WTC11 (cell line): Measurements from ENCODE around the gene CTCF. TPM values are rescaled to one million over a fixed set of nuclear protein-coding genes. Genes with fewer than 3 reads are reported as not detected.

Experiments used
- ATAC-seq: fragments of 200-7000 bp; cut with Tn5 transposase; 2 replicates; pipeline ENCODE4 v1.10.0; 2021; ENCODE audit warnings: mild to moderate bottlenecking, moderate library complexity
- CTCF ChIA-PET: fragments of 300-600 bp; sonication (Branson Sonifier 250); formaldehyde crosslinking; loops from one replicate; lab custom pipeline; 2021; ENCODE audit warnings: antibody characterized with exemption; lab: Charles Lee
- POLR2A ChIA-PET: fragments of 350-600 bp; sonication (Branson Sonifier 250); formaldehyde crosslinking; loops from one replicate; lab custom pipeline; 2021; ENCODE audit warnings: antibody characterized with exemption; lab: Charles Lee
- DNase-seq: peaks from one replicate; pipeline ENCODE4 v3.0.0; 2021; ENCODE audit warnings: low spot score
- H3K27ac Mint-ChIP-seq: 2 replicates; pipeline ENCODE4 v1.8.0; 2021; ENCODE audit warnings: mixed read lengths
- H3K27me3 Mint-ChIP-seq: 2 replicates; pipeline ENCODE4 v1.8.0; 2021; ENCODE audit warnings: low read depth, mild to moderate bottlenecking, moderate library complexity, mixed read lengths
- H3K36me3 Mint-ChIP-seq: 2 replicates; pipeline ENCODE4 v1.8.0; 2021; ENCODE audit warnings: mixed read lengths
- H3K4me1 Mint-ChIP-seq: 2 replicates; pipeline ENCODE4 v1.8.0; 2022; ENCODE audit warnings: mixed read lengths
- H3K4me3 Mint-ChIP-seq: 2 replicates; pipeline ENCODE4 v1.8.0; 2021; ENCODE audit warnings: mild to moderate bottlenecking, moderate library complexity, mixed read lengths
- H3K9me3 Mint-ChIP-seq: 2 replicates; pipeline ENCODE4 v1.8.0; 2021; ENCODE audit warnings: mixed read lengths
- ATF1 ChIP-seq: sonication (generic); formaldehyde crosslinking; IDR thresholded peaks from 2 replicates; pipeline ENCODE4 v1.8.1; 2023; ENCODE audit warnings: mild to moderate bottlenecking, moderate library complexity, missing genetic modification reagents
- CBFB ChIP-seq: sonication (generic); formaldehyde crosslinking; IDR thresholded peaks from 2 replicates; pipeline ENCODE4 v1.8.1; 2022; ENCODE audit warnings: mild to moderate bottlenecking, low read depth, missing genetic modification reagents
- EMX1 ChIP-seq: fragments of 250-450 bp; sonication (Bioruptor Pico); IDR thresholded peaks from 2 replicates; pipeline ENCODE4 v1.8.0; 2021; ENCODE audit warnings: mild to moderate bottlenecking
- IRF1 ChIP-seq: sonication (generic); formaldehyde crosslinking; IDR thresholded peaks from 2 replicates; pipeline ENCODE4 v1.8.0; 2023; ENCODE audit warnings: missing genetic modification reagents
- NFE2L1 ChIP-seq: sonication (generic); formaldehyde crosslinking; IDR thresholded peaks from 2 replicates; pipeline ENCODE4 v1.8.1; 2023; ENCODE audit warnings: missing genetic modification reagents
- NR3C1 ChIP-seq: sonication (generic); formaldehyde crosslinking; conservative IDR thresholded peaks from 2 replicates; pipeline ENCODE4 v1.8.1; 2023; ENCODE audit warnings: low read depth, mild to moderate bottlenecking, missing genetic modification reagents
- PRRX2 ChIP-seq: fragments of 250-450 bp; sonication (Bioruptor Pico); IDR thresholded peaks from 2 replicates; pipeline ENCODE4 v1.8.0; 2021; ENCODE audit warnings: mild to moderate bottlenecking
- RORB ChIP-seq: fragments of 250-450 bp; sonication (Bioruptor Pico); IDR thresholded peaks from 2 replicates; pipeline ENCODE4 v1.9.0; 2021; ENCODE audit warnings: mild to moderate bottlenecking
- STAT6 ChIP-seq: sonication (generic); formaldehyde crosslinking; conservative IDR thresholded peaks from 2 replicates; pipeline ENCODE4 v1.8.1; 2023; ENCODE audit warnings: mild to moderate bottlenecking, low read depth, missing genetic modification reagents, moderate library complexity
- ZNF138 ChIP-seq: sonication (generic); formaldehyde crosslinking; conservative IDR thresholded peaks from 2 replicates; pipeline ENCODE4 v1.8.1; 2022; ENCODE audit warnings: mild to moderate bottlenecking, moderate library complexity, missing genetic modification reagents
- total RNA-seq: library from RNA; stranded (reverse); gene quantifications from 3 replicates; pipeline ENCODE4 v1.2.3, GENCODE V29; 2021
- TF ChIP-seq, protein P1 (sequence below): sonication (generic); formaldehyde crosslinking; IDR thresholded peaks from 2 replicates; pipeline ENCODE4 v1.8.0; 2023; ENCODE audit warnings: missing genetic modification reagents, mild to moderate bottlenecking, borderline replicate concordance

Gene CTCF
- total RNA-seq, 1 experiment from 2014 or later = 55.4 TPM

GRCh38 chr16:67644038-67644437 is 81.7 kb downstream of the CTCF start:
- H3K27me3 Mint-ChIP-seq = peaks cover 45% of the 10 kb centered on the region
- POLR2A ChIA-PET = no interaction called here
- TF ChIP-seq RORB (CRISPR knock-in tag) (no peak), NR3C1 (CRISPR knock-in tag) (no peak), EMX1 (CRISPR knock-in tag) (no peak), STAT6 (no peak), IRF1 (CRISPR knock-in tag) (no peak), PRRX2 (CRISPR knock-in tag) (no peak), CBFB (CRISPR knock-in tag) (no peak)
- TF ChIP-seq, protein P1, sequence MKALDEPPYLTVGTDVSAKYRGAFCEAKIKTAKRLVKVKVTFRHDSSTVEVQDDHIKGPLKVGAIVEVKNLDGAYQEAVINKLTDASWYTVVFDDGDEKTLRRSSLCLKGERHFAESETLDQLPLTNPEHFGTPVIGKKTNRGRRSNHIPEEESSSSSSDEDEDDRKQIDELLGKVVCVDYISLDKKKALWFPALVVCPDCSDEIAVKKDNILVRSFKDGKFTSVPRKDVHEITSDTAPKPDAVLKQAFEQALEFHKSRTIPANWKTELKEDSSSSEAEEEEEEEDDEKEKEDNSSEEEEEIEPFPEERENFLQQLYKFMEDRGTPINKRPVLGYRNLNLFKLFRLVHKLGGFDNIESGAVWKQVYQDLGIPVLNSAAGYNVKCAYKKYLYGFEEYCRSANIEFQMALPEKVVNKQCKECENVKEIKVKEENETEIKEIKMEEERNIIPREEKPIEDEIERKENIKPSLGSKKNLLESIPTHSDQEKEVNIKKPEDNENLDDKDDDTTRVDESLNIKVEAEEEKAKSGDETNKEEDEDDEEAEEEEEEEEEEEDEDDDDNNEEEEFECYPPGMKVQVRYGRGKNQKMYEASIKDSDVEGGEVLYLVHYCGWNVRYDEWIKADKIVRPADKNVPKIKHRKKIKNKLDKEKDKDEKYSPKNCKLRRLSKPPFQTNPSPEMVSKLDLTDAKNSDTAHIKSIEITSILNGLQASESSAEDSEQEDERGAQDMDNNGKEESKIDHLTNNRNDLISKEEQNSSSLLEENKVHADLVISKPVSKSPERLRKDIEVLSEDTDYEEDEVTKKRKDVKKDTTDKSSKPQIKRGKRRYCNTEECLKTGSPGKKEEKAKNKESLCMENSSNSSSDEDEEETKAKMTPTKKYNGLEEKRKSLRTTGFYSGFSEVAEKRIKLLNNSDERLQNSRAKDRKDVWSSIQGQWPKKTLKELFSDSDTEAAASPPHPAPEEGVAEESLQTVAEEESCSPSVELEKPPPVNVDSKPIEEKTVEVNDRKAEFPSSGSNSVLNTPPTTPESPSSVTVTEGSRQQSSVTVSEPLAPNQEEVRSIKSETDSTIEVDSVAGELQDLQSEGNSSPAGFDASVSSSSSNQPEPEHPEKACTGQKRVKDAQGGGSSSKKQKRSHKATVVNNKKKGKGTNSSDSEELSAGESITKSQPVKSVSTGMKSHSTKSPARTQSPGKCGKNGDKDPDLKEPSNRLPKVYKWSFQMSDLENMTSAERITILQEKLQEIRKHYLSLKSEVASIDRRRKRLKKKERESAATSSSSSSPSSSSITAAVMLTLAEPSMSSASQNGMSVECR (CRISPR knock-in tag) = no peak
- H3K27ac Mint-ChIP-seq = no peak overlapping the region
- no peaks in the 10 kb centered on the region for H3K9me3 Mint-ChIP-seq
- H3K4me3 Mint-ChIP-seq = peak overlapping the region; percentile 62
- CTCF ChIA-PET = interaction anchor here (0.6 to 9.6 kb wide), 16 partner anchors 16 to 578 kb away, joined by 3 to 197 read pairs (median 5); partner anchors contain the start of genes ACD, ATP6V0D1, CTCF and PSKH1
- no peaks in the 10 kb centered on the region; the same call in 1 of the 2 replicates for H3K4me1 Mint-ChIP-seq
- ATAC-seq = no peak
- peaks cover 3% of the 10 kb centered on the region; the same call in 1 of the 2 replicates for H3K36me3 Mint-ChIP-seq
- DNase-seq = no peak

DNA sequence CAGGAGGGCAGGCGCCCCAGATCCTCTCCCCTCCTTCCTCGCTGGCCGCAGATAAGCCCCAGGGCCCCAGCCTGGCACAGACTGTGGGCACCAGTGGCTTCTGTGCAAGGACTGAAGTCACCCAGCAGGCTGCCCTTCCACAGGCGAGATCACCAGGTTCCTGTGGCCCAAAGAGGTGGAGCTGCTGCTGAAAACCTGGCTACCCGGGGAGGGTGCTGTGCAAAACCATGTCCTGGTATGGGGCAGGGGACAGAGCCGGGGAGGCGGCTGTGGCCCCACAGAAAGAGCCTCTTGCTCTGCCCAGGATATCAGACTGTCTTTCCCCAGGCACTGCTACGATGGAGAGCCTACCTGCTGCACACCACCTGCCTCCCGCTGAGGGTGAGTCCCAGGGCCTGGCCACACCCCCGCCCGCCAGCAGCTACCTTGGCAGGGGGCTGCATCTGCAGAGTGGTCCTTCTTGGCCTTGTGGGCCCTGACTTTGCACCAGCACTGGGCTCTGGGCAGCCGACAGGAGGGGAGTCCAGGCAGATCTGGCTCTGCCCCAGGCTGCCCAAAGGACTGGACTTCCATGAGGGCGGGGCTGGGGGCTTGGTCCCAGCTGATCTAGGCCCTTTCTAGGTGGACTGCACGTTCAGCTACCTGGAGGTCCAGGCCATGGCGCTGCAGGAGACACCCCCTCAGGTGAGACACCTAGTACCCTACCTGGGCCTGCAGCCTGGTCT is 83.2 kb downstream of the CTCF start:
- peaks cover 10% of the 10 kb centered on the region for H3K4me1 Mint-ChIP-seq
- TF ChIP-seq ZNF138 (CRISPR knock-in tag) (0 out of 2 replicates have a peak, but pooled peaks have one; percentile 51), NR3C1 (CRISPR knock-in tag) (no peak), NFE2L1 (CRISPR knock-in tag) (no peak), ATF1 (CRISPR knock-in tag) (no peak), STAT6 (no peak)
- TF ChIP-seq, all 79 proteins: peak for 1
- POLR2A ChIA-PET = interaction anchor here (0.9 to 1.8 kb wide), 3 partner anchors 83 to 99 kb away, joined by 4 to 6 read pairs (median 4); partner anchors contain the start of gene CTCF
- ATAC-seq (no peak), DNase-seq (peak; percentile 18)
- peak overlapping the region; percentile 65 for H3K4me3 Mint-ChIP-seq
- H3K27ac Mint-ChIP-seq = no peak overlapping the region
- H3K9me3 Mint-ChIP-seq = no peaks in the 10 kb centered on the region
- H3K27me3 Mint-ChIP-seq = peaks cover 60% of the 10 kb centered on the region
- no peaks in the 10 kb centered on the region; the same call in 1 of the 2 replicates for H3K36me3 Mint-ChIP-seq
- CTCF ChIA-PET = interaction anchor here (0.6 to 9.6 kb wide), 27 partner anchors 12 to 165 kb away, joined by 3 to 197 read pairs (median 5); partner anchors contain the start of genes ACD, ATP6V0D1, C16orf86 and CTCF
